Measurements from ENCODE around the gene BTAF1. TPM values are rescaled to one million over a fixed set of nuclear protein-coding genes. Genes with fewer than 3 reads are reported as not detected.

BTAF1 gene
- total RNA-seq, 1 donor from 2014 or later = 18.0 TPM

- ATAC-seq = peak; percentile 86
These were observed 15.0 kb upstream of the BTAF1 start for GRCh38 chr10:91908337-91909116.

GRCh38 chr10:91909117-91909677, 14.4 kb upstream of the BTAF1 start, which contains the start of gene FGFBP3:
FGFBP3 (minus strand) TSS chr10:91909486; CDS start chr10:91908969, 517 bp downstream.
- no peak for ATAC-seq

GRCh38 chr10:91910467-91910866, 13.1 kb upstream of the BTAF1 start:
- no peak for ATAC-seq

- ATAC-seq = no peak
These were observed 3.9 kb upstream of the BTAF1 start for GRCh38 chr10:91919651-91920050.

GRCh38 chr10:91924212-91925021, 847 bp downstream of the BTAF1 start:
- peak; percentile 4 for ATAC-seq

- no peak for ATAC-seq
These were observed 1.4 kb downstream of the BTAF1 start for GRCh38 chr10:91925022-91925320.

GRCh38 chr10:91930939-91931338, 7.4 kb downstream of the BTAF1 start:
- ATAC-seq = no peak

- ATAC-seq = no peak
These were observed 8.1 kb downstream of the BTAF1 start for GRCh38 chr10:91931526-91932190.

GRCh38 chr10:91932737-91933136, 9.2 kb downstream of the BTAF1 start:
- no peak for ATAC-seq

- peak; percentile 94 for ATAC-seq
These were observed 12.3 kb downstream of the BTAF1 start for GRCh38 chr10:91935886-91936285.

GRCh38 chr10:91939653-91940052, 16.1 kb downstream of the BTAF1 start:
- no peak for ATAC-seq

GRCh38 chr10:91941426-91941825, 17.9 kb downstream of the BTAF1 start:
- peak; percentile 71 for ATAC-seq

- no peak for ATAC-seq
These were observed 21.5 kb downstream of the BTAF1 start for GRCh38 chr10:91944880-91945630.

- ATAC-seq = no peak
These were observed 30.1 kb downstream of the BTAF1 start for GRCh38 chr10:91953600-91954160.

GRCh38 chr10:91955114-91955513, 31.5 kb downstream of the BTAF1 start:
- no peak for ATAC-seq

GRCh38 chr10:91957091-91957490, 33.5 kb downstream of the BTAF1 start:
- no peak for ATAC-seq

GRCh38 chr10:91969297-91969696, 45.7 kb downstream of the BTAF1 start:
- ATAC-seq = no peak

- ATAC-seq = no peak
These were observed 51.4 kb downstream of the BTAF1 start for GRCh38 chr10:91974960-91975359.

GRCh38 chr10:91975438-91975837, 51.9 kb downstream of the BTAF1 start:
- ATAC-seq = no peak

- ATAC-seq = no peak
These were observed 52.9 kb downstream of the BTAF1 start for GRCh38 chr10:91976317-91977051.

- no peak for ATAC-seq
These were observed 53.9 kb downstream of the BTAF1 start for GRCh38 chr10:91977491-91977890.

Data from esophagus mucosa (tissue), 1 donor.